WTC11 (cell line): ENCODE measurements around the gene REN. TPM values are rescaled to one million over a fixed set of nuclear protein-coding genes. Genes with fewer than 3 reads are reported as not detected.

Experiments
- ATAC-seq: fragments of 200-7000 bp; cut with Tn5 transposase; 2 replicates; pipeline ENCODE4 v1.10.0; 2021; ENCODE audit warnings: mild to moderate bottlenecking, moderate library complexity
- CTCF ChIA-PET: fragments of 300-600 bp; sonication (Branson Sonifier 250); formaldehyde crosslinking; loops from one replicate; lab custom pipeline; 2021; ENCODE audit warnings: antibody characterized with exemption; lab: Charles Lee
- POLR2A ChIA-PET: fragments of 350-600 bp; sonication (Branson Sonifier 250); formaldehyde crosslinking; loops from one replicate; lab custom pipeline; 2021; ENCODE audit warnings: antibody characterized with exemption; lab: Charles Lee
- DNase-seq: peaks from one replicate; pipeline ENCODE4 v3.0.0; 2021; ENCODE audit warnings: low spot score
- H3K27ac Mint-ChIP-seq: 2 replicates; pipeline ENCODE4 v1.8.0; 2021; ENCODE audit warnings: mixed read lengths
- H3K27me3 Mint-ChIP-seq: 2 replicates; pipeline ENCODE4 v1.8.0; 2021; ENCODE audit warnings: low read depth, mild to moderate bottlenecking, moderate library complexity, mixed read lengths
- H3K36me3 Mint-ChIP-seq: 2 replicates; pipeline ENCODE4 v1.8.0; 2021; ENCODE audit warnings: mixed read lengths
- H3K4me1 Mint-ChIP-seq: 2 replicates; pipeline ENCODE4 v1.8.0; 2022; ENCODE audit warnings: mixed read lengths
- H3K4me3 Mint-ChIP-seq: 2 replicates; pipeline ENCODE4 v1.8.0; 2021; ENCODE audit warnings: mild to moderate bottlenecking, moderate library complexity, mixed read lengths
- H3K9me3 Mint-ChIP-seq: 2 replicates; pipeline ENCODE4 v1.8.0; 2021; ENCODE audit warnings: mixed read lengths
- ATF1 ChIP-seq: sonication (generic); formaldehyde crosslinking; IDR thresholded peaks from 2 replicates; pipeline ENCODE4 v1.8.1; 2023; ENCODE audit warnings: mild to moderate bottlenecking, moderate library complexity, missing genetic modification reagents
- EMX1 ChIP-seq: fragments of 250-450 bp; sonication (Bioruptor Pico); IDR thresholded peaks from 2 replicates; pipeline ENCODE4 v1.8.0; 2021; ENCODE audit warnings: mild to moderate bottlenecking
- FOXJ3 ChIP-seq: sonication (generic); formaldehyde crosslinking; IDR thresholded peaks from 2 replicates; pipeline ENCODE4 v1.9.0; 2021; ENCODE audit warnings: missing genetic modification reagents, mild to moderate bottlenecking, borderline replicate concordance
- NR3C1 ChIP-seq: sonication (generic); formaldehyde crosslinking; conservative IDR thresholded peaks from 2 replicates; pipeline ENCODE4 v1.8.1; 2023; ENCODE audit warnings: low read depth, mild to moderate bottlenecking, missing genetic modification reagents
- RELA ChIP-seq: sonication (generic); formaldehyde crosslinking; IDR thresholded peaks from 2 replicates; pipeline ENCODE4 v1.8.1; 2022; ENCODE audit warnings: missing genetic modification reagents, mild to moderate bottlenecking, borderline replicate concordance
- ZNF138 ChIP-seq: sonication (generic); formaldehyde crosslinking; conservative IDR thresholded peaks from 2 replicates; pipeline ENCODE4 v1.8.1; 2022; ENCODE audit warnings: mild to moderate bottlenecking, moderate library complexity, missing genetic modification reagents
- ZNF396 ChIP-seq: fragments of 250-450 bp; sonication (Bioruptor Pico); IDR thresholded peaks from 2 replicates; pipeline ENCODE4 v1.8.0; 2021; ENCODE audit warnings: mild to moderate bottlenecking, moderate library complexity, borderline replicate concordance
- ZNF423 ChIP-seq: fragments of 250-450 bp; sonication (Bioruptor Pico); IDR thresholded peaks from 2 replicates; pipeline ENCODE4 v2.1.2; 2022; ENCODE audit warnings: mild to moderate bottlenecking, moderate library complexity
- total RNA-seq: library from RNA; stranded (reverse); gene quantifications from 3 replicates; pipeline ENCODE4 v1.2.3, GENCODE V29; 2021
- TF ChIP-seq, protein P1 (sequence below): fragments of 250-450 bp; sonication (Bioruptor Pico); IDR thresholded peaks from 2 replicates; pipeline ENCODE4 v1.9.0; 2021; ENCODE audit warnings: mild to moderate bottlenecking
- TF ChIP-seq, protein P2 (sequence below): sonication (generic); formaldehyde crosslinking; IDR thresholded peaks from 2 replicates; pipeline ENCODE4 v1.8.0; 2022; ENCODE audit warnings: mild to moderate bottlenecking, missing genetic modification reagents
- TF ChIP-seq, protein P3 (sequence below): sonication (generic); formaldehyde crosslinking; IDR thresholded peaks from 2 replicates; pipeline ENCODE4 v1.8.0; 2023; ENCODE audit warnings: missing genetic modification reagents, mild to moderate bottlenecking, borderline replicate concordance
- TF ChIP-seq, protein P4 (sequence below): sonication (generic); formaldehyde crosslinking; IDR thresholded peaks from 2 replicates; pipeline ENCODE4 v1.8.0; 2022; ENCODE audit warnings: missing genetic modification reagents
- TF ChIP-seq, protein P5 (sequence below): sonication (generic); formaldehyde crosslinking; IDR thresholded peaks from 2 replicates; pipeline ENCODE4 v1.8.1; 2022; ENCODE audit warnings: low read depth, mild to moderate bottlenecking, moderate library complexity, missing genetic modification reagents, borderline replicate concordance
- TF ChIP-seq, protein P6 (sequence below): sonication (generic); formaldehyde crosslinking; IDR thresholded peaks from 2 replicates; pipeline ENCODE4 v1.8.1; 2022; ENCODE audit warnings: low read depth, missing genetic modification reagents, borderline replicate concordance
- TF ChIP-seq, protein P7 (sequence below): sonication (generic); formaldehyde crosslinking; IDR thresholded peaks from 2 replicates; pipeline ENCODE4 v1.8.0; 2022; ENCODE audit warnings: mild to moderate bottlenecking, missing genetic modification reagents

Gene REN
- total RNA-seq, 1 experiment from 2014 or later = not detected

DNA sequence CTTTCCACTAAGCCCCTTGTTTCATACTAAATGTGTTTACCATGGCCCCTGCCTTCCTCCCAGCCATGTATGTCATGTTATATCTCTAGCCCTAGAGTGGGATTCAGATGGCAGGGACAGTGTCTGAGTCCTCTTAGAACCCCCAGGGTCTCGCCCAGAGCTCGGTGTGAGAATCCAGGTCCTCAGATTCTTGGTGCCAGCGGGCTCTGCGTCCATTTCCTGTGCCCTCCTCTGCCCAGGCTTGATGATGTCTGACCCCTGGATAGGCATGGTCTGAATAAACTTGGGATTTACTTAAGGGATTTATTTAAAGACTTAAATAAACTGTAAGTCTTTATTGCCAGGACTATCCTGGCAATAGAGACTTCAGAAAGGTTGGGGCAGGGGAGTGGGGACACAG lies 36.3 kb upstream of the REN start (continued):
- TF ChIP-seq, protein P1, sequence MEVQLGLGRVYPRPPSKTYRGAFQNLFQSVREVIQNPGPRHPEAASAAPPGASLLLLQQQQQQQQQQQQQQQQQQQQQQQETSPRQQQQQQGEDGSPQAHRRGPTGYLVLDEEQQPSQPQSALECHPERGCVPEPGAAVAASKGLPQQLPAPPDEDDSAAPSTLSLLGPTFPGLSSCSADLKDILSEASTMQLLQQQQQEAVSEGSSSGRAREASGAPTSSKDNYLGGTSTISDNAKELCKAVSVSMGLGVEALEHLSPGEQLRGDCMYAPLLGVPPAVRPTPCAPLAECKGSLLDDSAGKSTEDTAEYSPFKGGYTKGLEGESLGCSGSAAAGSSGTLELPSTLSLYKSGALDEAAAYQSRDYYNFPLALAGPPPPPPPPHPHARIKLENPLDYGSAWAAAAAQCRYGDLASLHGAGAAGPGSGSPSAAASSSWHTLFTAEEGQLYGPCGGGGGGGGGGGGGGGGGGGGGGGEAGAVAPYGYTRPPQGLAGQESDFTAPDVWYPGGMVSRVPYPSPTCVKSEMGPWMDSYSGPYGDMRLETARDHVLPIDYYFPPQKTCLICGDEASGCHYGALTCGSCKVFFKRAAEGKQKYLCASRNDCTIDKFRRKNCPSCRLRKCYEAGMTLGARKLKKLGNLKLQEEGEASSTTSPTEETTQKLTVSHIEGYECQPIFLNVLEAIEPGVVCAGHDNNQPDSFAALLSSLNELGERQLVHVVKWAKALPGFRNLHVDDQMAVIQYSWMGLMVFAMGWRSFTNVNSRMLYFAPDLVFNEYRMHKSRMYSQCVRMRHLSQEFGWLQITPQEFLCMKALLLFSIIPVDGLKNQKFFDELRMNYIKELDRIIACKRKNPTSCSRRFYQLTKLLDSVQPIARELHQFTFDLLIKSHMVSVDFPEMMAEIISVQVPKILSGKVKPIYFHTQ (CRISPR knock-in tag) = no peak
- no peak for TF ChIP-seq FOXJ3 (CRISPR knock-in tag)
- TF ChIP-seq ZNF138 (CRISPR knock-in tag) = no peak
- TF ChIP-seq, protein P2, sequence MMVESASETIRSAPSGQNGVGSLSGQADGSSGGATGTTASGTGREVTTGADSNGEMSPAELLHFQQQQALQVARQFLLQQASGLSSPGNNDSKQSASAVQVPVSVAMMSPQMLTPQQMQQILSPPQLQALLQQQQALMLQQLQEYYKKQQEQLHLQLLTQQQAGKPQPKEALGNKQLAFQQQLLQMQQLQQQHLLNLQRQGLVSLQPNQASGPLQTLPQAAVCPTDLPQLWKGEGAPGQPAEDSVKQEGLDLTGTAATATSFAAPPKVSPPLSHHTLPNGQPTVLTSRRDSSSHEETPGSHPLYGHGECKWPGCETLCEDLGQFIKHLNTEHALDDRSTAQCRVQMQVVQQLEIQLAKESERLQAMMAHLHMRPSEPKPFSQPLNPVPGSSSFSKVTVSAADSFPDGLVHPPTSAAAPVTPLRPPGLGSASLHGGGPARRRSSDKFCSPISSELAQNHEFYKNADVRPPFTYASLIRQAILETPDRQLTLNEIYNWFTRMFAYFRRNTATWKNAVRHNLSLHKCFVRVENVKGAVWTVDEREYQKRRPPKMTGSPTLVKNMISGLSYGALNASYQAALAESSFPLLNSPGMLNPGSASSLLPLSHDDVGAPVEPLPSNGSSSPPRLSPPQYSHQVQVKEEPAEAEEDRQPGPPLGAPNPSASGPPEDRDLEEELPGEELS (CRISPR knock-in tag) = no peak

DNA sequence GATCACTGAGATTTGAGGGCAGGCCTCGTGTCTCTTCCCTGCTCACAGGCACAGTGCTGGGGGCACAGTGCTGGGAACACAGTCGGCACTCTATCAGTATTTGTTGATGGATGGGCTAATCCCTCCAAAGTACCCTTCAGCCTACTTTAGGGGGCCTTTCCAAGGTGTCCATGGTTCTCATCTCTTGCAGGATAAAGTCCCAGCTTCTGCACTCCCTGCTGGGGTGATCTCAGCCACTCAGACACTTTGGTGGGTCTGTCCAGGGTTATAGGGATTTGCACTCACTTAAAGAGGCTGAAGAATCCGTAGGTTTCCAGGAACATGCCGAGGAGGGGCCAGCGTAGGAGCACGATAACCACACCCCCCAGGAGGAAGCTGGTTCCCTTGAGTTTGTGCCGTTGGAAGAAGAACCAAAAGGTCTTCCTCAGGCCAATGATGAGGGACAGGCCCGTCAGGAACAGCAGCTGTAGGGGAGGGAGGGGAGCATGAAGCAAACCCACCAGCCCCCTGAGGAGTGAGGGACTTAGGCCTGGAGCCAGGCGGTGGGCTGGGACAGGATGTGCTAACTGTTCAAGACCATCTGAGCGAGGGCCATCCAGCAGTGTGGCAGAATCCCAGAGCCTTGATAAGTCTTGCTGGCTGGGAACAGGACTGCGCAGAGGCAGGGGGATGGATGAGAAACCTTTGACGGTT lies 35.4 kb upstream of the REN start:
- no peak overlapping the region for H3K27ac Mint-ChIP-seq
- no peak for DNase-seq
- peaks cover 2% of the 10 kb centered on the region; the same call in 1 of the 2 replicates for H3K27me3 Mint-ChIP-seq
- no peaks in the 10 kb centered on the region for H3K36me3 Mint-ChIP-seq
- CTCF ChIA-PET = interaction anchor here (1.3 kb wide), 1 partner anchor 197 kb away, joined by 4 read pairs; no protein-coding TSS in a partner anchor
- POLR2A ChIA-PET = no interaction called here
- no peak for ATAC-seq
- H3K4me1 Mint-ChIP-seq = peaks cover 10% of the 10 kb centered on the region
- no peak overlapping the region for H3K4me3 Mint-ChIP-seq
- H3K9me3 Mint-ChIP-seq = no peaks in the 10 kb centered on the region
- TF ChIP-seq, protein P2 (CRISPR knock-in tag) = no peak
- TF ChIP-seq, protein P3, sequence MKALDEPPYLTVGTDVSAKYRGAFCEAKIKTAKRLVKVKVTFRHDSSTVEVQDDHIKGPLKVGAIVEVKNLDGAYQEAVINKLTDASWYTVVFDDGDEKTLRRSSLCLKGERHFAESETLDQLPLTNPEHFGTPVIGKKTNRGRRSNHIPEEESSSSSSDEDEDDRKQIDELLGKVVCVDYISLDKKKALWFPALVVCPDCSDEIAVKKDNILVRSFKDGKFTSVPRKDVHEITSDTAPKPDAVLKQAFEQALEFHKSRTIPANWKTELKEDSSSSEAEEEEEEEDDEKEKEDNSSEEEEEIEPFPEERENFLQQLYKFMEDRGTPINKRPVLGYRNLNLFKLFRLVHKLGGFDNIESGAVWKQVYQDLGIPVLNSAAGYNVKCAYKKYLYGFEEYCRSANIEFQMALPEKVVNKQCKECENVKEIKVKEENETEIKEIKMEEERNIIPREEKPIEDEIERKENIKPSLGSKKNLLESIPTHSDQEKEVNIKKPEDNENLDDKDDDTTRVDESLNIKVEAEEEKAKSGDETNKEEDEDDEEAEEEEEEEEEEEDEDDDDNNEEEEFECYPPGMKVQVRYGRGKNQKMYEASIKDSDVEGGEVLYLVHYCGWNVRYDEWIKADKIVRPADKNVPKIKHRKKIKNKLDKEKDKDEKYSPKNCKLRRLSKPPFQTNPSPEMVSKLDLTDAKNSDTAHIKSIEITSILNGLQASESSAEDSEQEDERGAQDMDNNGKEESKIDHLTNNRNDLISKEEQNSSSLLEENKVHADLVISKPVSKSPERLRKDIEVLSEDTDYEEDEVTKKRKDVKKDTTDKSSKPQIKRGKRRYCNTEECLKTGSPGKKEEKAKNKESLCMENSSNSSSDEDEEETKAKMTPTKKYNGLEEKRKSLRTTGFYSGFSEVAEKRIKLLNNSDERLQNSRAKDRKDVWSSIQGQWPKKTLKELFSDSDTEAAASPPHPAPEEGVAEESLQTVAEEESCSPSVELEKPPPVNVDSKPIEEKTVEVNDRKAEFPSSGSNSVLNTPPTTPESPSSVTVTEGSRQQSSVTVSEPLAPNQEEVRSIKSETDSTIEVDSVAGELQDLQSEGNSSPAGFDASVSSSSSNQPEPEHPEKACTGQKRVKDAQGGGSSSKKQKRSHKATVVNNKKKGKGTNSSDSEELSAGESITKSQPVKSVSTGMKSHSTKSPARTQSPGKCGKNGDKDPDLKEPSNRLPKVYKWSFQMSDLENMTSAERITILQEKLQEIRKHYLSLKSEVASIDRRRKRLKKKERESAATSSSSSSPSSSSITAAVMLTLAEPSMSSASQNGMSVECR (CRISPR knock-in tag) = no peak
- no peak for TF ChIP-seq ATF1 (CRISPR knock-in tag)
- TF ChIP-seq RELA (CRISPR knock-in tag) = no peak
- TF ChIP-seq, protein P4, sequence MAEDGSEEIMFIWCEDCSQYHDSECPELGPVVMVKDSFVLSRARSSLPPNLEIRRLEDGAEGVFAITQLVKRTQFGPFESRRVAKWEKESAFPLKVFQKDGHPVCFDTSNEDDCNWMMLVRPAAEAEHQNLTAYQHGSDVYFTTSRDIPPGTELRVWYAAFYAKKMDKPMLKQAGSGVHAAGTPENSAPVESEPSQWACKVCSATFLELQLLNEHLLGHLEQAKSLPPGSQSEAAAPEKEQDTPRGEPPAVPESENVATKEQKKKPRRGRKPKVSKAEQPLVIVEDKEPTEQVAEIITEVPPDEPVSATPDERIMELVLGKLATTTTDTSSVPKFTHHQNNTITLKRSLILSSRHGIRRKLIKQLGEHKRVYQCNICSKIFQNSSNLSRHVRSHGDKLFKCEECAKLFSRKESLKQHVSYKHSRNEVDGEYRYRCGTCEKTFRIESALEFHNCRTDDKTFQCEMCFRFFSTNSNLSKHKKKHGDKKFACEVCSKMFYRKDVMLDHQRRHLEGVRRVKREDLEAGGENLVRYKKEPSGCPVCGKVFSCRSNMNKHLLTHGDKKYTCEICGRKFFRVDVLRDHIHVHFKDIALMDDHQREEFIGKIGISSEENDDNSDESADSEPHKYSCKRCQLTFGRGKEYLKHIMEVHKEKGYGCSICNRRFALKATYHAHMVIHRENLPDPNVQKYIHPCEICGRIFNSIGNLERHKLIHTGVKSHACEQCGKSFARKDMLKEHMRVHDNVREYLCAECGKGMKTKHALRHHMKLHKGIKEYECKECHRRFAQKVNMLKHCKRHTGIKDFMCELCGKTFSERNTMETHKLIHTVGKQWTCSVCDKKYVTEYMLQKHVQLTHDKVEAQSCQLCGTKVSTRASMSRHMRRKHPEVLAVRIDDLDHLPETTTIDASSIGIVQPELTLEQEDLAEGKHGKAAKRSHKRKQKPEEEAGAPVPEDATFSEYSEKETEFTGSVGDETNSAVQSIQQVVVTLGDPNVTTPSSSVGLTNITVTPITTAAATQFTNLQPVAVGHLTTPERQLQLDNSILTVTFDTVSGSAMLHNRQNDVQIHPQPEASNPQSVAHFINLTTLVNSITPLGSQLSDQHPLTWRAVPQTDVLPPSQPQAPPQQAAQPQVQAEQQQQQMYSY = no peak
- no peak for TF ChIP-seq NR3C1 (CRISPR knock-in tag)
- TF ChIP-seq FOXJ3 (CRISPR knock-in tag) = no peak
- TF ChIP-seq, protein P5, sequence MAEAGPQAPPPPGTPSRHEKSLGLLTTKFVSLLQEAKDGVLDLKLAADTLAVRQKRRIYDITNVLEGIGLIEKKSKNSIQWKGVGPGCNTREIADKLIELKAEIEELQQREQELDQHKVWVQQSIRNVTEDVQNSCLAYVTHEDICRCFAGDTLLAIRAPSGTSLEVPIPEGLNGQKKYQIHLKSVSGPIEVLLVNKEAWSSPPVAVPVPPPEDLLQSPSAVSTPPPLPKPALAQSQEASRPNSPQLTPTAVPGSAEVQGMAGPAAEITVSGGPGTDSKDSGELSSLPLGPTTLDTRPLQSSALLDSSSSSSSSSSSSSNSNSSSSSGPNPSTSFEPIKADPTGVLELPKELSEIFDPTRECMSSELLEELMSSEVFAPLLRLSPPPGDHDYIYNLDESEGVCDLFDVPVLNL (CRISPR knock-in tag) = no peak
- TF ChIP-seq ZNF423 (CRISPR knock-in tag) = no peak
- TF ChIP-seq, protein P6, sequence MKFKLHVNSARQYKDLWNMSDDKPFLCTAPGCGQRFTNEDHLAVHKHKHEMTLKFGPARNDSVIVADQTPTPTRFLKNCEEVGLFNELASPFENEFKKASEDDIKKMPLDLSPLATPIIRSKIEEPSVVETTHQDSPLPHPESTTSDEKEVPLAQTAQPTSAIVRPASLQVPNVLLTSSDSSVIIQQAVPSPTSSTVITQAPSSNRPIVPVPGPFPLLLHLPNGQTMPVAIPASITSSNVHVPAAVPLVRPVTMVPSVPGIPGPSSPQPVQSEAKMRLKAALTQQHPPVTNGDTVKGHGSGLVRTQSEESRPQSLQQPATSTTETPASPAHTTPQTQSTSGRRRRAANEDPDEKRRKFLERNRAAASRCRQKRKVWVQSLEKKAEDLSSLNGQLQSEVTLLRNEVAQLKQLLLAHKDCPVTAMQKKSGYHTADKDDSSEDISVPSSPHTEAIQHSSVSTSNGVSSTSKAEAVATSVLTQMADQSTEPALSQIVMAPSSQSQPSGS = no peak
- no peak for TF ChIP-seq ZNF396 (CRISPR knock-in tag)
- TF ChIP-seq, protein P7, sequence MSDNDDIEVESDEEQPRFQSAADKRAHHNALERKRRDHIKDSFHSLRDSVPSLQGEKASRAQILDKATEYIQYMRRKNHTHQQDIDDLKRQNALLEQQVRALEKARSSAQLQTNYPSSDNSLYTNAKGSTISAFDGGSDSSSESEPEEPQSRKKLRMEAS (CRISPR knock-in tag) = no peak
- no peak for TF ChIP-seq EMX1
